ENCODE results near the gene TNFAIP1.
"Not testable (repeated sequence)": the region's sequence is repeated elsewhere in the genome, so short reads cannot be mapped to it uniquely, and the experiment has no call there.

TNFAIP1 gene, protein sequence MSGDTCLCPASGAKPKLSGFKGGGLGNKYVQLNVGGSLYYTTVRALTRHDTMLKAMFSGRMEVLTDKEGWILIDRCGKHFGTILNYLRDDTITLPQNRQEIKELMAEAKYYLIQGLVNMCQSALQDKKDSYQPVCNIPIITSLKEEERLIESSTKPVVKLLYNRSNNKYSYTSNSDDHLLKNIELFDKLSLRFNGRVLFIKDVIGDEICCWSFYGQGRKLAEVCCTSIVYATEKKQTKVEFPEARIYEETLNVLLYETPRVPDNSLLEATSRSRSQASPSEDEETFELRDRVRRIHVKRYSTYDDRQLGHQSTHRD

DNA sequence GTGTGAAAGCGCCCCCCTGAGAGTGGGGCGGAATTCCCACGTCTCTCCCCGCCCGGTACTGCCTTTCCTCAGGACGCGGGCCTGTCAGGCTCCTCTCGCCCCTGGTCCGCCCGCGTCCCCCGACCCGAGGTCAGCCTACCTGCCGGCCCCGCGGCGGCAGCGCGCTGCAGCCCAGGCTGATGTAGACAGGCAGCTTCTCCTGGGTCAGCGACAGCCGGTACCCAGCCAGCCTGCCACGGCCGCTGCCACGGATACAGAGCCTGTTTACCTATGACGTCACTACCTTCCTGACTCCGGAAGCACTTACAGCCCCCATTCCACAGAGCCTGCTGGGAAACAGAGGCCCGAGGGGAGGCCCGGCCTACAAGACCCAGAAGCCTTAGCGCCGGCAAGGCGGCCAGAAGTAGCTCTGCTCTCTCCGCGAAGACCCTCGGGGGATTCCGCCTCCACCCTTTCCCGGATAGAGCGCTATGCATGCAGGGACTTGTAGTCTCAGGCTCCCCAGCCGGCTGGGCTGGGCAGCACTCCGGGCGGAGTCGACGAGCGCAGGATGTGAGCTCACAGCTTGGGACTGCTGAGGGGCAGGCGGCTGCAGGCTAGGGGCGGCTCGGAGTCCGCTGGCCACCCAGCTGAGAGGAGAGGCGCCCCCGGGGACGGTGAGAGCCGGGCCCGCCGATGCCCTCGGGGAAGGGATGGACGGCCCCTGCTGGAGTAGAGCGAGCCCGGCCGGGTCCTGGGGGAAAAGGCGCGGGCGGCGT lies at the start of gene TNFAIP1, which contains the start of gene IFT20:
Gene TNFAIP1 (plus strand): TSS at position 561 of the 758 bp plus-strand sequence. CDS start 3,761 bp downstream, outside the sequence.
Gene IFT20 (minus strand): TSS at position 272 of the 758 bp plus-strand sequence. CDS start 3,487 bp downstream, outside the sequence.
- peak; percentile 99 for DNase-seq

GRCh38 chr17:28285965-28286364 lies 49.6 kb upstream of the TNFAIP1 start:
- no peak for DNase-seq

DNA sequence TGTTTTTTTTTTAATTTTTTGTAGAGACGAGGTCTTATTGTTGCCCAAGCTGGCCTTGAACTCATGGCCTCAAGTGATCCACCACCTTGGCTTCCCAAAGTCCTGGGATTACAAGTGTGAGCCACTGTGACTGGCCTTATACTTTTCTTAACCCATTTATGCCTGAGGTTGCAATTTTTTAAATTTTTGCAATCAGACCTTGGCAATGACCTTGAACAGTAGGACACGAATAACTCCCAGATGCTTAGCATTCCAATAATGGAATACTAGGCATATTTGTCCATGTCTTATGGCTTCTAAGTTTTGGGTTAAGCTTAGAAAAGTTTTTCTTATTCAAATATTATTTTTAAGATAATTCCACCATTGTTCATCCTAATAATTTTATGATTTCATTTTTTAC lies 44.9 kb upstream of the TNFAIP1 start:
- DNase-seq, result no peak

GRCh38 chr17:28291780-28292330 lies 43.7 kb upstream of the TNFAIP1 start:
- DNase-seq, result no peak

- DNase-seq, result not testable (repeated sequence)
Observed at GRCh38 chr17:28292878-28293277, 42.7 kb upstream of the TNFAIP1 start.

DNA sequence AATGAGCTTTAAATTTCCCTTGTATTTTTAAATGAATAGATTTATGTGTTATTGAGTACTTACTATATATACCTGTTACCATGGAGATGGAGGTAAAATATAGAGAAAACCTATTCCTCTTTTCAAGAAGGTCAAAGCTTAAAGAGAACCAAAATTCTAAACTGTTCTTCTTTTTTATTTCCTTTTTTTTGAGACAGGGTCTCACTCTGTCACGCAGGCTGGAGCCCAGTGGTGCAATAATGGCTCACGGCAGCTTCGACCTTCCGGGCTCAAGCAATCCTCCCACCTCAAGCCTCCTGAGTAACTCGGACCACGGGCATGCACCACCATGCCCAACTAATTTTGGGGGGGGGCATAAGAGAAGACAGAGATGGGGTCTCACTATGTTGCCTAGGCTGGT lies 41.6 kb upstream of the TNFAIP1 start:
- DNase-seq, result no peak

GRCh38 chr17:28295677-28296578 lies 39.6 kb upstream of the TNFAIP1 start:
- DNase-seq, result no peak

GRCh38 chr17:28298449-28298848 lies 37.1 kb upstream of the TNFAIP1 start:
- DNase-seq, result no peak

- DNase-seq, result no peak
Observed at GRCh38 chr17:28306954-28307401, 28.6 kb upstream of the TNFAIP1 start.

GRCh38 chr17:28313841-28314240 lies 21.7 kb upstream of the TNFAIP1 start:
- DNase-seq, result no peak

- no peak for DNase-seq
Observed at GRCh38 chr17:28315846-28316705, 19.5 kb upstream of the TNFAIP1 start.

DNA sequence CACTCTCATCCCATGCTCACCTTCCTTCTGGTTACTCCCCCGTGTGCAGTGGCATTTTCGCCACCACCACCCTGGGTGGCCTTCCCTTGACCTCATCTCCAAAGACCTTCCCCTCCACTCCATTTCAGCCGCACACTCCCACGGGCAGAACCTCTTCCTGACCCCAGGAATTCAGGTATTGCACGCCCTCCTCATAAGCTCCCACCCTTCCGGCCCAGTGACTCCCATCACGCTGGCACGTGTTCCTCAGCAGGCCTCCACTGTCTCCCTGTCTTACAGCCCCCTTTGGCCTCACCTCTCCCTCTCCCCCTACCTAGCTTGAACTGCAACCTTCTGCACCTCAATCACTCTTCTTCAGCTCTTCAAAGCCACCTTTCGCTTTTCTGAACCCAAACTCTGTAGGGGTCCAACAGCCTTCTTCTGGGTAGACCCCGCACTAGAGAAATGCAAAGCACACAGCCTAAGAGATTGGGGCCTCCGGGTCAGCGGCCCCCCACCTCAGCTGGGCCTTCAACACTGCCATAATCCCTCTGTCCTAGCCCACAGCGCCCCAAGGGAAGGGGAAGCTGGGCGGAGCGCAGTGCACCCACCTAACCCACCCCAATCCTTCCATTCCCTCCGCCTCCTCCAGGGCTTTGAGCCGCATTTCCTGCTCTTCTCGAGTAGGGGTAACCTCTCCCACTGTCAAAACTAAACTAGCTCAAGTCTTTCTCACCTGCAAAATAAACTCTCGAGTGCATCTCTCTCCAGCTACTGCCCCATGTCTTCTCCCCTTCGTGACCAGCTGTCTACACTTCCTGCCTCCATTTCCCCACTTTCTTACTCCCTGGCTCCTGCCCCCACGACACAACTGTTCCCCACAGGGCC lies 18.2 kb upstream of the TNFAIP1 start:
- no peak for DNase-seq

DNA sequence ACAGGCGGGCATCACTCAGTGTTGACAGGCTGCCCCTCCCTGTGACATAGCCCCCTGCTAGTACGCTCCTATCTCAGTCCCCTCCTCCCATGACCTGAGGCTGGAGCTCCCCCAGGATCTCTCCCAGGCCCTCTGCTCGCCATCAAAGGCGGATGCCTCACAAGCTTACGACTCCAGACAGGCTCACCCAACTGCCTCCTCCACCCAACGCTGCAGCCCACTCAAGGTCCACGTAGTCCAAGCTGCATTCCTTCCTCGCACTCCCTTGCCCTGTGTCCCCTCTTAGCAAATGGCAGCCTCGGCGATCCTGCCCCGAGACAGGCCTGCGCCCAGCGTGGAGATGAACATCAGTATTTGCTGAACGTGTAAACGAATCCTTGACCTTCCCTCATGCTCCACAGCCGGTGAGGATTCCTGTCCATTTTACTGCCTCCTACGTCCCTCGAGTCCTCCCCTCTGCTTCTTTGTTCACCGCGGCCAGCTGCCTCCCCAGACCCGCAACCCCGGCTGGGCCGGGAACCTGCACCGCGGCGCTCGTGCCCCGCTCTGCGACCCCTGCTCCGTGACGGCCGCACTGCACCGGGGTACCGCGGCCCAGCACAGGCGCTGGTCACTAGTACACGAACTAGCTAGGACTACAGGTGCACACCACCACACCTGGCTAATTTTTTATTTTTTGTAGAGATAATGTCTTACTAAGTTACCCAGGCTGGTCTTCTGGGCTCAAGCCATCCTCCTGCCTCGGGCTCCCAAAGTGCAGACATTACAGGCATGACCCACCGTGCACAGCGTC lies 17.4 kb upstream of the TNFAIP1 start:
- DNase-seq, result no peak

DNA sequence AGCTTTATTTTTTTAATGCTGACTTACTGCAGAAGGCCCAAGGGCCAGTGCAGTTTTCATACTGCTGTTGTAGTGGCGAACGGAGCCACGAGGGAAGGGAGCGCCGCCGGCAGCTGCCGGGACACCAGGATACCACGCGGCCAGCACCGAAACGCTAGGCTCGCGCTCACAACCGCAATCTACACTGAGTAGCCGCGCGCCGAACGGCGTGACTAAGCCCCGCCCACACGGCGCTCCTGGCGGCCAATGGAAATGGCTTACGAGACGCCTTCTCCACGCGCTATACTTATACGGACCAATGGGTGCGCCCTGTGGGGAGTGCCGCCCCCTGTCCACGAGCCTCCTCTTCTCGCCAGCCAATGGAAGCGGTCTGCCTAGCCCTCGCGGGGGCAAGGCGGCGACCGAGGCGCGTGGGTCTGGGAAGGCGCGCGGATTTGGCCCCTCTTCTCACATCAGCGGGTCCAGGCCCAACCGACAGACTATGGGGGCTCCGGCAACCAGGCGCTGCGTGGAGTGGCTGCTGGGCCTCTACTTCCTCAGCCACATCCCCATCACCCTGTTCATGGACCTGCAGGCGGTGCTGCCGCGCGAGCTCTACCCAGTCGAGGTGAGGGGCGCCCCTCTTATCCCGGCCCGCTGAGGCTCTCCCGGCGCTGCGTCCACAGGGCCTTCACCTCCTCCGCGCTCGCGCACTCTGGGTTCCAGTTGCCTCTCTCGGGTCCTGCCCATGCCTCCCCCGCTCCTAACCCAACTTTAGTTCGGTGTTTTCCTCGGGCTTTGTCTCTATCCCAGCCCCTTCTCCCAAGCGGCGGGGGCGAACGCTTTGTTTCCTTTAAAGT lies 16.6 kb upstream of the TNFAIP1 start, which contains the start of gene TMEM97:
Gene TMEM97 (plus strand): TSS at position 442 of the 839 bp plus-strand sequence. CDS start 40 bp downstream, at position 482.
- DNase-seq, result peak; percentile 97

DNA sequence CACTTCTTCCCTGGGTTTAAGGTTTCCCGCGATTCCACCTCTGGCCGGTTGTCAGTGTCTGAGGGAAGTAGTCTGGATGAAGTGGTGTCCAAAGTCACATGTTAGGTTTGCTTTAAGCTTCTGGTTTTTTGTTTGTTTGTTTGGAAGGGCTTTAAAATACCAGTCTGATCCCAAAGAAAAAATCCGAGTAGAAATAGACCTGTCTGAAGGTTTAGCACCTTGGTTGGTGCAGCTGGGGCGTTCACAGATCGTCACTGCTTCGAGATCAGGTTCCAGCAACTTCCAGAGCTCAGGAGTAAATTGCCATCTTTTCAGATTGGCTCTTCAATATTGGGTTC lies 16.0 kb upstream of the TNFAIP1 start:
- no peak for DNase-seq

DNA sequence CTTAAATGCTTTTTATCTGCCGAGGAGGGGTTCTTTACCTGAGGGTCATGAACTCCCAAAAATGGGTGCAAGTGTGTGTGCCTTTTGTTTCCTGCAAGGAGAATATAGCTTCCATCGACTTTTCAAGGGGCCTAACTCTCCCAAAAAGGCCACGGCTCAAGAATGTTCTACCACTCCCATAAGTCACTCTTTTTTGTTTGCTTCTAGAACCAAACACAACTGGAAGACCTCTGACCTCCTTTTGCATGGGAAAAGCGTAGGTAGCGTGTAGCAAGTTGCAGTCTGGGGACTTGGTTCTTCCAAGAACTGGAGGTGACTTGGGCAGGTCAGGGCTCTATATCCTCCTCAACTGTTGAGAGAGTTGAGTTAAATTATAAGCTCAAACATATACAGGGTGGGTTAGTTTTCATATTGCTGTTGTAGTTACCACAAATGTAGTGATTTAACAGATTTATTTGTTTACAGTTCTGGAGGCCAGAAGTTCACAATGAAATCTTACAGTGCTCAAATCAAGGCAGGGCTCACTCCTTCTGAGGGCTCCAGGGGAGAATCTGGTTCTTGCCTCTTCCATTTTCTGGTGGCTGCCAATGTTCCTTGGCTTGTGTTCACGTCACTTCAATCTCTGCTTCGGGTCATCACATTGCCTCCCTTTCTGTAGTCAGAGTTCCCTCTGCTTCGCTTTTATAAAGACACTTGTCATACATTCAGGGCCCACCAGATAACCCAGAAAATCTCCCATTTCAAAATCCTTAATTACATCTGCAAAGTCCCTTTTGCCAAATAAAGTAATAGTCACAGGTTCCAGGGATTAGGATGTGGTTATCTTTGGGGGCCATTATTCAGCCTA lies 15.1 kb upstream of the TNFAIP1 start:
- DNase-seq, result no peak

- DNase-seq, result no peak
Observed at GRCh38 chr17:28324267-28324745, 11.3 kb upstream of the TNFAIP1 start.

GRCh38 chr17:28324781-28325180 lies 10.8 kb upstream of the TNFAIP1 start:
- no peak for DNase-seq

Data from NCI-H1105 (cell line).